ENCODE measurements around the gene VPS13D.

- TF ChIP-seq CTCF (IDR thresholded peaks at IDR 0.05) (no peak), POLR2AphosphoS5 (IDR thresholded peaks at IDR 0.05) (no peak)
Observed at GRCh38 chr1:12525311-12526181, 295.7 kb downstream of the VPS13D start.
